Measurements from ENCODE around the gene PSIP1.
"Not testable (repeated sequence)": the region's sequence is repeated elsewhere in the genome, so short reads cannot be mapped to it uniquely, and the experiment has no call there.

PSIP1 gene

GRCh38 chr9:15510789-15511575 is at the start of gene PSIP1:
Gene PSIP1, minus strand, starts transcription at chr9:15510970. Its CDS starts 782 bp downstream, at chr9:15510188.
- DNase-seq: peak; percentile 75 to 76

GRCh38 chr9:15553528-15553898 is 42.7 kb upstream of the PSIP1 start:
- no peak for DNase-seq

GRCh38 chr9:15552636-15553527 is 42.1 kb upstream of the PSIP1 start, which contains the start of gene CCDC171:
Gene CCDC171, plus strand, starts transcription at chr9:15553043. Its CDS starts 11,046 bp downstream, at chr9:15564089.
- DNase-seq: peak; percentile 74 to 80

- DNase-seq: no peak
Observed at GRCh38 chr9:15549611-15550010, 38.8 kb upstream of the PSIP1 start.

- no peak for DNase-seq
Observed at GRCh38 chr9:15543047-15543813, 32.5 kb upstream of the PSIP1 start.

- no peak for DNase-seq
Observed at GRCh38 chr9:15542624-15543023, 31.9 kb upstream of the PSIP1 start.

GRCh38 chr9:15541872-15542271 is 31.1 kb upstream of the PSIP1 start:
- no peak for DNase-seq

GRCh38 chr9:15531380-15531779 is 20.6 kb upstream of the PSIP1 start:
- no peak for DNase-seq

GRCh38 chr9:15529566-15530324 is 19.0 kb upstream of the PSIP1 start:
- DNase-seq: no peak

- not testable (repeated sequence) for DNase-seq
Observed at GRCh38 chr9:15527035-15527434, 16.3 kb upstream of the PSIP1 start.

GRCh38 chr9:15525958-15526357 is 15.2 kb upstream of the PSIP1 start:
- DNase-seq: no peak

- DNase-seq: no peak
Observed at GRCh38 chr9:15524845-15525455, 14.2 kb upstream of the PSIP1 start.

GRCh38 chr9:15522130-15522755 is 11.5 kb upstream of the PSIP1 start:
- no peak for DNase-seq

- no peak for DNase-seq
Observed at GRCh38 chr9:15521254-15521653, 10.5 kb upstream of the PSIP1 start.

- DNase-seq: no peak
Observed at GRCh38 chr9:15519831-15520230, 9.1 kb upstream of the PSIP1 start.

- no peak for DNase-seq
Observed at GRCh38 chr9:15513335-15513734, 2.6 kb upstream of the PSIP1 start.

GRCh38 chr9:15512889-15513288 is 2.1 kb upstream of the PSIP1 start:
- DNase-seq: no peak

- no peak for DNase-seq
Observed at GRCh38 chr9:15512204-15512603, 1.4 kb upstream of the PSIP1 start.

- DNase-seq: peak; percentile 54 to 58
Observed at GRCh38 chr9:15509931-15510788, 610 bp downstream of the PSIP1 start.

GRCh38 chr9:15505921-15506320 is 4.8 kb downstream of the PSIP1 start:
- DNase-seq: no peak

Measured in activated CD4-positive, alpha-beta T cell treated with anti-CD3 and anti-CD28 coated beads, Interleukin-2, amount 50 U/mL, for 4 hours (primary cell).